Stomach smooth muscle (tissue), 2 donors: Measurements from ENCODE around the gene SEMA4A.

Experiments
- H3K27ac ChIP-seq: one replicate; pipeline ENCODE4 v1.7.0; 2013; ENCODE audit warnings: mild to moderate bottlenecking, low read length, inconsistent platforms
- H3K27me3 ChIP-seq, 2 donors: one replicate each; pipeline ENCODE4 v1.7.0; 2013; ENCODE audit warnings: low read length in 2 of 2; ENCODE audit not compliant: insufficient read depth in 2 of 2, control insufficient read depth in 1 of 2
- H3K36me3 ChIP-seq, 2 donors: one replicate each; pipeline ENCODE4 v1.7.0; 2013; ENCODE audit warnings: low read length in 2 of 2; ENCODE audit not compliant: control insufficient read depth in 2 of 2, insufficient read depth in 2 of 2
- H3K4me1 ChIP-seq: one replicate; pipeline ENCODE4 v1.7.0; 2013; ENCODE audit warnings: low read length; ENCODE audit not compliant: control insufficient read depth, insufficient read depth
- H3K4me3 ChIP-seq, 2 donors: one replicate each; pipeline ENCODE4 v1.7.0; 2013; ENCODE audit warnings: low read length in 2 of 2
- H3K9ac ChIP-seq, 2 donors: one replicate each; pipeline ENCODE4 v1.7.0; 2013; ENCODE audit warnings: low read length in 2 of 2, mild to moderate bottlenecking in 1 of 2
- H3K9me3 ChIP-seq, 2 donors: one replicate each; pipeline ENCODE4 v1.7.0; 2013; ENCODE audit warnings: low read length in 2 of 2; ENCODE audit not compliant: control insufficient read depth in 2 of 2
- donor health status: healthy.
- donor health status: Pancreatic carcinoma.

Gene SEMA4A

GRCh38 chr1:156128308-156128653, 25.1 kb upstream of the SEMA4A start:
- Histone ChIP-seq H3K4me3 (peak overlapping the region; percentile 31 to 72), H3K9ac (peak overlapping the region; percentile 80 to 84), H3K4me1 (peaks cover 74% of the 10 kb centered on the region), H3K36me3 (peaks cover 12 to 16% of the 10 kb centered on the region in 2 donors), H3K27ac (peak overlapping the region; percentile 100), H3K27me3 (no peaks in the 10 kb centered on the region), H3K9me3 (no peaks in the 10 kb centered on the region)

GRCh38 chr1:156128654-156129597, 24.5 kb upstream of the SEMA4A start:
- no peaks in the 10 kb centered on the region for H3K9me3 ChIP-seq
- peaks cover 68% of the 10 kb centered on the region for H3K4me1 ChIP-seq
- H3K9ac ChIP-seq = peak overlapping the region; percentile 80 to 91
- no peaks in the 10 kb centered on the region for H3K27me3 ChIP-seq
- peak overlapping the region; percentile 31 to 72 for H3K4me3 ChIP-seq
- H3K27ac ChIP-seq = peak overlapping the region; percentile 100
- peaks cover 17 to 21% of the 10 kb centered on the region in 2 donors for H3K36me3 ChIP-seq

DNA sequence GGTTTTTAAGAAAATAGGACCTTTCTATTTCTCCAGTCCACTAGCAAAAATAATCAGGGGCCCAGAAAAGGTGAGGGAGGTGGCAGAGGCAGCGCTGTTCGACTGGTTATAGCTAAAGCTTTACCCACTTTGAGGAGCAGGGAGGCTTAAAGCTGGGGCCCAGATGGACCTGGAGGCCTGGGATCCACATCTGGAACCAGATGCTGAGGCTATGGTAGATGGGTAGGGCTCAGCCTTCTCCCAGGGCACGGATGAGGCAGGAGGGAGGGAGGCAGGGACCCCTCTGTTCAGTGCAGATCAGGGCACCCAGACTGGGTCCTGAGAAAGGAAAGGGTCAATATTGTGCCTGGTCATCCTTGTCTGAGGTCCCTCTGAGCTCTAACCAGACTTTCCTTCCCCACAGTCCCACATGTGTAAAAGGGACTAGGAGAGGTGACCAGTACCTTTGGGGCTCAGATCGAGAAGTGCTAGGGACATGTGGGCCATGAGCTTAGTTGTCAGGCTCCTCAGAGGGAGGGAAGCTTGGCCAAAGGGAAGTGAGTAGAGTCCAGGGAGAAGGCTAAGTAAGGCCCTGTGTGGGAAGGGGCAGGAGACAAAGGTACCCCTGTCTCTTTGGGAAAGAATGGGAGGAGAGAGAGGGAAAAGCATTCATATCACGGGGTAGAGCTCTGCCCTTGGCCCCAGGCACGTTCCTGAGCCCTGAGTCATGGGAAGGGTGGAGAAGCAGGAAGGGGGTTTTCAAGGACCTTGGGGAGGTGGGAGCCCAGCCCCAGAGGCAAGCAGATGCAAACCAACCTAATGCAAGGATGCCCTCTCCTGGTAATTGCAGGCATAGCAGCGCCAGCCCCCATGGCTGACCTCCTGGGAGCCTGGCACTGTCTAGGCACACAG, 23.5 kb upstream of the SEMA4A start:
- Histone ChIP-seq H3K9ac (peak overlapping the region; percentile 80 to 91), H3K4me3 (peak overlapping the region; percentile 31 to 72)

GRCh38 chr1:156130578-156130942, 22.8 kb upstream of the SEMA4A start:
- Histone ChIP-seq H3K9me3 (no peaks in the 10 kb centered on the region), H3K27me3 (no peaks in the 10 kb centered on the region), H3K36me3 (peaks cover 32 to 36% of the 10 kb centered on the region in 2 donors), H3K4me3 (peak overlapping the region in 1 of 2 donors; percentile 72), H3K9ac (peak overlapping the region; percentile 64 to 80), H3K4me1 (peaks cover 58% of the 10 kb centered on the region), H3K27ac (peak overlapping the region; percentile 100)

More for the DNA sequence above, 23.5 kb upstream of the SEMA4A start:
- H3K9me3 ChIP-seq = no peaks in the 10 kb centered on the region
- H3K36me3 ChIP-seq = peaks cover 27 to 31% of the 10 kb centered on the region in 2 donors
- no peaks in the 10 kb centered on the region for H3K27me3 ChIP-seq
- peak overlapping the region; percentile 100 for H3K27ac ChIP-seq
- peaks cover 64% of the 10 kb centered on the region for H3K4me1 ChIP-seq

GRCh38 chr1:156134716-156135435, 18.5 kb upstream of the SEMA4A start:
- Histone ChIP-seq H3K27ac (peak overlapping the region; percentile 49), H3K9ac (no peak overlapping the region), H3K36me3 (peaks cover 68 to 70% of the 10 kb centered on the region in 2 donors)

DNA sequence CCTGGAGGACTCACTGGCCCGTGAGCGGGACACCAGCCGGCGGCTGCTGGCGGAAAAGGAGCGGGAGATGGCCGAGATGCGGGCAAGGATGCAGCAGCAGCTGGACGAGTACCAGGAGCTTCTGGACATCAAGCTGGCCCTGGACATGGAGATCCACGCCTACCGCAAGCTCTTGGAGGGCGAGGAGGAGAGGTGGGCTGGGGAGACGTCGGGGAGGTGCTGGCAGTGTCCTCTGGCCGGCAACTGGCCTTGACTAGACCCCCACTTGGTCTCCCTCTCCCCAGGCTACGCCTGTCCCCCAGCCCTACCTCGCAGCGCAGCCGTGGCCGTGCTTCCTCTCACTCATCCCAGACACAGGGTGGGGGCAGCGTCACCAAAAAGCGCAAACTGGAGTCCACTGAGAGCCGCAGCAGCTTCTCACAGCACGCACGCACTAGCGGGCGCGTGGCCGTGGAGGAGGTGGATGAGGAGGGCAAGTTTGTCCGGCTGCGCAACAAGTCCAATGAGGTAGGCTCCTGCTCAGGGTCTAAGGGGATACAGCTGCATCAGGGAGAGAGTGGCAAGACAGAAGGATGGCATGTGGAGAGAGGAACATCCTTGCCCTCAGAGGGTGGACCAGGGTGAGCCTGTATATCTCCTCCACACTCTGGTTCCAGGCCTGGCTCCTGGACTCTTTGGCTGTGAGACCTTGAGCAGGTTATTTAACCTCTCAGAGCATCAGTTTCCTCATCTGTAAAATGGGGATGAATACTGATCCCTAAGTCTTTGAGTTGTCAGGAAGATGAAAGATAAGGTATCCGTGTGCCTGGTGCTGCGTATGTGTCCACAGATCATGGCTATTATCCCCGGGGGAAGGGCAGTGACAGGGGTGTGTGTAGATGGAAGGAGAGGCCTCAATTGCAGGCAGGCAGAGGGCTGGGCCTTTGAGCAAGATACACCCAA, 17.2 kb upstream of the SEMA4A start:
- H3K27ac ChIP-seq = peak overlapping the region; percentile 53

More at GRCh38 chr1:156134716-156135435, 18.5 kb upstream of the SEMA4A start:
- H3K4me1 ChIP-seq = peaks cover 31% of the 10 kb centered on the region
- H3K27me3 ChIP-seq = no peaks in the 10 kb centered on the region
- H3K4me3 ChIP-seq = no peak overlapping the region
- H3K9me3 ChIP-seq = no peaks in the 10 kb centered on the region

DNA sequence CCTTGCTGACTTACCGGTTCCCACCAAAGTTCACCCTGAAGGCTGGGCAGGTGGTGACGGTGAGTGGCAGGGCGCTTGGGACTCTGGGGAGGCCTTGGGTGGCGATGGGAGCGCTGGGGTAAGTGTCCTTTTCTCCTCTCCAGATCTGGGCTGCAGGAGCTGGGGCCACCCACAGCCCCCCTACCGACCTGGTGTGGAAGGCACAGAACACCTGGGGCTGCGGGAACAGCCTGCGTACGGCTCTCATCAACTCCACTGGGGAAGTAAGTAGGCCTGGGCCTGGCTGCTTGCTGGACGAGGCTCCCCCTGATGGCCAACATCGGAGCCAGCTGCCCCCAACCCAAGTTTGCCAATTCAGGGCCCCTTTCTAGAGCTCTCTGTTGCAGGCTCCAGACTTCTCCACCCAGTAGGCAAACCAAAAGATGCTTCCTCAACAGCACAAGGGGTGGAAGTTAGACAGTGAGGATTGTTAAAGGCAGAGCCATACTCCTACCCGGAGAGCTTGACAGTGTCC, 16.4 kb upstream of the SEMA4A start:
- H3K4me3 ChIP-seq = no peak overlapping the region
- no peaks in the 10 kb centered on the region for H3K27me3 ChIP-seq
- H3K4me1 ChIP-seq = peaks cover 42% of the 10 kb centered on the region
- peak overlapping the region; percentile 53 for H3K27ac ChIP-seq
- H3K9me3 ChIP-seq = no peaks in the 10 kb centered on the region
- H3K36me3 ChIP-seq = peaks cover 62% of the 10 kb centered on the region in 2 donors
- no peak overlapping the region for H3K9ac ChIP-seq

More for the DNA sequence above, 17.2 kb upstream of the SEMA4A start:
- H3K4me1 ChIP-seq = peaks cover 34% of the 10 kb centered on the region
- no peaks in the 10 kb centered on the region for H3K27me3 ChIP-seq
- peaks cover 67 to 69% of the 10 kb centered on the region in 2 donors for H3K36me3 ChIP-seq
- no peak overlapping the region for H3K4me3 ChIP-seq
- no peaks in the 10 kb centered on the region for H3K9me3 ChIP-seq
- peak overlapping the region in 1 of 2 donors; percentile 3 for H3K9ac ChIP-seq

GRCh38 chr1:156138458-156138867, 14.9 kb upstream of the SEMA4A start:
- no peak overlapping the region for H3K9ac ChIP-seq
- H3K27me3 ChIP-seq = no peaks in the 10 kb centered on the region
- H3K36me3 ChIP-seq = peaks cover 56 to 60% of the 10 kb centered on the region in 2 donors
- peak overlapping the region; percentile 66 for H3K27ac ChIP-seq
- no peaks in the 10 kb centered on the region for H3K9me3 ChIP-seq
- H3K4me3 ChIP-seq = no peak overlapping the region
- H3K4me1 ChIP-seq = peaks cover 42% of the 10 kb centered on the region

DNA sequence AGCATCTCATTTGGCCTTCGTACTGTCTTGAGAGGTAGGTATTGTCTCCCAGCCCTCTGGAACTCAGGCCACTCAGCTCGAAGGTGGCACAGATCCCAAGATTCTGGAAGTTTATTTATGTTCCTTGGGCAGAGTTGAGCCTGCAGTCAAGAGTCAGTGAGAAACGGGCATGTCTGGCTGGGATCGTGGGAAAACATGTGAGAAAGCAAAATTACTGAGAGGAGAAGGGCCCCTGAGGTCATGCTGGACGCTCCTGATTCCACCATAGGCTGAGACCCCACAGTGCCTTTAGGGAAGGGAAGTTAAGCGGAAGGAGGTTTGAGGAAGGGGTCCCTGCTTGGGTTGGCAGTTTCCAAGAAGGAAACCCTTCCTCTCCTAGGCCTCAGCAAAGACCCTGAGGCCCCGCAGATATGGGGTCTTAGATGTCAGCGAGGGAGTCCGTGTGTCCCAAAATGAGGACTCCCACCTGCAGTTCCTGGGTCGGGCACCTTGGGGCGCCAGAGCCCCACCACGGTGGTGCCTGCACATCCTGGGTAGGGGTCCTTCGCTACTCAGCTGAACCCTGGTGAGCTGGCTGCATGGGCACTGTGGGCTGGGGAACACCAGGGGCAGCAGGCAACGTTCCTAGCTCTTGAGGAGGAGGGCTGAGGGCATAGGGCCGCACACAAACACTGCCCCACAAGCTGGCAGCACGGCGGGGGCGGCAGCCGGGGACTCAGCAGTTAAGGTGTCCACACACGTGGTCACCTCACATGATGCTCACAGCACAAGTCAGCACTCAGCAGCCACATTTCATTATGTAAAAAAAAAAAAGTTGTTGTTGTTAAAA, 12.3 kb upstream of the SEMA4A start:
- H3K4me3 ChIP-seq = no peak overlapping the region
- H3K9ac ChIP-seq = no peak overlapping the region

More for the DNA sequence above, 12.3 kb upstream of the SEMA4A start:
- peaks cover 46% of the 10 kb centered on the region for H3K4me1 ChIP-seq
- H3K36me3 ChIP-seq = peaks cover 31 to 34% of the 10 kb centered on the region in 2 donors
- peak overlapping the region; percentile 78 for H3K27ac ChIP-seq
- H3K27me3 ChIP-seq = no peaks in the 10 kb centered on the region
- no peaks in the 10 kb centered on the region for H3K9me3 ChIP-seq
